SU-DHL-6 (cell line): Measurements from ENCODE around the gene TENM4.

Source experiments
- H2AFZ ChIP-seq: fragments of 200-600 bp; sonication (generic); 2 replicates; pipeline ENCODE4 v1.6.1; 2014; ENCODE audit warnings: low read depth, mild to moderate bottlenecking, moderate library complexity, mixed read lengths, antibody characterized with exemption, low read length; ENCODE audit not compliant: severe bottlenecking
- H3F3A ChIP-seq: fragments of 200-600 bp; shearing (Covaris generic); 2 replicates; pipeline ENCODE4 v1.6.0; 2016; ENCODE audit warnings: antibody characterized with exemption, mild to moderate bottlenecking; ENCODE audit not compliant: insufficient read depth
- H3K27ac ChIP-seq: fragments of 200-600 bp; sonication (generic); 2 replicates; pipeline ENCODE4 v1.5.1; 2016; ENCODE audit warnings: low read depth, mild to moderate bottlenecking, low read length, moderate library complexity, mixed read lengths
- H3K27me3 ChIP-seq: fragments of 200-600 bp; sonication (generic), shearing (Covaris generic); 2 replicates; pipeline ENCODE4 v1.6.0; 2014; ENCODE audit warnings: mild to moderate bottlenecking, low read length
- H3K36me3 ChIP-seq: fragments of 200-600 bp; sonication (generic); 2 replicates; pipeline ENCODE4 v1.6.1; 2014; ENCODE audit warnings: mild to moderate bottlenecking, low read length, mixed read lengths
- H3K4me2 ChIP-seq: fragments of 300-600, 200-600 bp; shearing (Covaris generic), sonication (generic); 2 replicates; pipeline ENCODE4 v1.6.0; 2014; ENCODE audit warnings: low read length, low read depth, mild to moderate bottlenecking; ENCODE audit not compliant: poor library complexity, severe bottlenecking
- H3K4me3 ChIP-seq: fragments of 200-600 bp; sonication (generic); 2 replicates; pipeline ENCODE4 v1.5.1; 2014; ENCODE audit warnings: antibody characterized with exemption, low read length, mild to moderate bottlenecking, mixed read lengths; ENCODE audit not compliant: insufficient read depth, poor library complexity, severe bottlenecking
- H3K79me2 ChIP-seq: fragments of 200-600 bp; sonication (generic); 2 replicates; pipeline ENCODE4 v1.6.1; 2014; ENCODE audit warnings: mild to moderate bottlenecking, low read length, moderate library complexity; ENCODE audit not compliant: insufficient read depth
- H3K9ac ChIP-seq: fragments of 200-600 bp; sonication (generic); 2 replicates; pipeline ENCODE4 v1.7.0; 2014; ENCODE audit warnings: mild to moderate bottlenecking, low read length
- H3K9me2 ChIP-seq: fragments of 200-600 bp; sonication (generic); replicated peaks from 2 replicates; pipeline ENCODE4 v1.6.1; 2014; ENCODE audit warnings: low read length; ENCODE audit not compliant: insufficient read depth
- H3K9me3 ChIP-seq: fragments of 200-600 bp; sonication (generic); 2 replicates; pipeline ENCODE4 v1.6.1; 2014; ENCODE audit warnings: low read length, mixed read lengths; ENCODE audit not compliant: insufficient read depth
- H4K20me1 ChIP-seq: fragments of 200-600 bp; sonication (generic); 2 replicates; pipeline ENCODE4 v1.6.1; 2014; ENCODE audit warnings: low read depth, mild to moderate bottlenecking, antibody characterized with exemption, low read length, moderate library complexity, mixed read lengths
- EZH2phosphoT487 ChIP-seq: fragments of 200-600 bp; sonication (generic), shearing (Covaris generic); conservative IDR thresholded peaks from 2 replicates; pipeline ENCODE4 v1.6.1; 2018; ENCODE audit warnings: mild to moderate bottlenecking, antibody characterized with exemption, low read length, moderate library complexity, mixed read lengths
- TF ChIP-seq, protein P1 (sequence below): fragments of 200-600 bp; sonication (generic); IDR thresholded peaks from one replicate; pipeline ENCODE4 v1.5.1; 2017; ENCODE audit warnings: antibody characterized with exemption, mild to moderate bottlenecking, low read length, moderate library complexity; ENCODE audit not compliant: insufficient read depth, poor library complexity, severe bottlenecking

TENM4 gene

DNA sequence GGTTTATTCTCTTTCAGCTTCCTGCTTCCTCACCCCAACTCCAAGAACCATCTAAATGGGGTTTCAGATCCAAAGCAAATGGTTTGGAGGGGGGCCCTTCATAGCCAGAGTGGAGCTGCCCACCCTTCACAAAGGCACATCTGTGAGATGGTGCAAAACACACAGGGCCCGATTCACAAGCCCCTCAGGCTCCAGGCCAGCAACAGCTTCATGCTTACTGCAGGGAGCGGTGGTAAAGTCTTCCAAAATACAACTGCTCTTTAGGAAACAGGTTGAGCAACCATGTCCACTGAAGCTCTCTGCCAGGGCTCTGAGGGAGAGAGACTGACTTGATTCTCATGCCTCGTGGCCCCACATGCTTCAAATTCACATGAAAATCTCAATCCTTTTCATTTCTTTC lies 653.1 kb downstream of the TENM4 start:
- H2AFZ ChIP-seq: no peak overlapping the region
- TF ChIP-seq, protein P1, sequence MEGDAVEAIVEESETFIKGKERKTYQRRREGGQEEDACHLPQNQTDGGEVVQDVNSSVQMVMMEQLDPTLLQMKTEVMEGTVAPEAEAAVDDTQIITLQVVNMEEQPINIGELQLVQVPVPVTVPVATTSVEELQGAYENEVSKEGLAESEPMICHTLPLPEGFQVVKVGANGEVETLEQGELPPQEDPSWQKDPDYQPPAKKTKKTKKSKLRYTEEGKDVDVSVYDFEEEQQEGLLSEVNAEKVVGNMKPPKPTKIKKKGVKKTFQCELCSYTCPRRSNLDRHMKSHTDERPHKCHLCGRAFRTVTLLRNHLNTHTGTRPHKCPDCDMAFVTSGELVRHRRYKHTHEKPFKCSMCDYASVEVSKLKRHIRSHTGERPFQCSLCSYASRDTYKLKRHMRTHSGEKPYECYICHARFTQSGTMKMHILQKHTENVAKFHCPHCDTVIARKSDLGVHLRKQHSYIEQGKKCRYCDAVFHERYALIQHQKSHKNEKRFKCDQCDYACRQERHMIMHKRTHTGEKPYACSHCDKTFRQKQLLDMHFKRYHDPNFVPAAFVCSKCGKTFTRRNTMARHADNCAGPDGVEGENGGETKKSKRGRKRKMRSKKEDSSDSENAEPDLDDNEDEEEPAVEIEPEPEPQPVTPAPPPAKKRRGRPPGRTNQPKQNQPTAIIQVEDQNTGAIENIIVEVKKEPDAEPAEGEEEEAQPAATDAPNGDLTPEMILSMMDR: no peak
- TF ChIP-seq EZH2phosphoT487: no peak
- H3K9ac ChIP-seq: no peak overlapping the region

DNA sequence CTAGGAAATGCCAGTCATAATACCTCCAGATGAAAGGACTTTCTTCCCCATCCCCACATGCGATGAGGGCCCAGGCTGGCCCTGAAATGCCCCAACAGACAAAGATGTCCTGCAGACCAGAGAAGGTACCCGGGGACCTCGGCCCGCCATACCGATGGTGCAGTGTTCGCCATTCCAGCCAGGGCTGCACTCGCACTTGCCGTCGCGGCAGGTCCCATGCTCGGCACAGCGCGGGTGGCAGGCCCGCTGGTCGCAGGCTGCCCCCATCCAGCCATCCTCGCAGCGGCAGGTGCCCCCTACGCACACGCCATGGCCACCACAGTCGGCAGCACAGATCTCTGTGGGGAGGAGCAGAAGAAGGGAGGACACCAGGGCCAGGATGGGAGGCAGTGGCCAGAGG lies 654.1 kb downstream of the TENM4 start:
- Histone ChIP-seq H2AFZ (no peak overlapping the region), H3K36me3 (no peaks in the 10 kb centered on the region), H3K27ac (no peak overlapping the region), H3K4me2 (no peak overlapping the region), H4K20me1 (no peaks in the 10 kb centered on the region), H3K27me3 (no peaks in the 10 kb centered on the region), H3F3A (no peaks in the 10 kb centered on the region), H3K9me3 (no peaks in the 10 kb centered on the region), H3K9me2 (no peaks in the 10 kb centered on the region), H3K79me2 (no peaks in the 10 kb centered on the region), H3K9ac (no peak overlapping the region), H3K4me3 (no peak overlapping the region)
- TF ChIP-seq, protein P1: no peak

More for the DNA sequence above, 653.1 kb downstream of the TENM4 start:
- Histone ChIP-seq H3K27ac (no peak overlapping the region), H3K4me3 (no peak overlapping the region), H3F3A (no peaks in the 10 kb centered on the region), H3K79me2 (no peaks in the 10 kb centered on the region), H3K27me3 (no peaks in the 10 kb centered on the region), H3K9me3 (no peaks in the 10 kb centered on the region), H4K20me1 (no peaks in the 10 kb centered on the region), H3K4me2 (no peak overlapping the region), H3K36me3 (no peaks in the 10 kb centered on the region), H3K9me2 (no peaks in the 10 kb centered on the region)

DNA sequence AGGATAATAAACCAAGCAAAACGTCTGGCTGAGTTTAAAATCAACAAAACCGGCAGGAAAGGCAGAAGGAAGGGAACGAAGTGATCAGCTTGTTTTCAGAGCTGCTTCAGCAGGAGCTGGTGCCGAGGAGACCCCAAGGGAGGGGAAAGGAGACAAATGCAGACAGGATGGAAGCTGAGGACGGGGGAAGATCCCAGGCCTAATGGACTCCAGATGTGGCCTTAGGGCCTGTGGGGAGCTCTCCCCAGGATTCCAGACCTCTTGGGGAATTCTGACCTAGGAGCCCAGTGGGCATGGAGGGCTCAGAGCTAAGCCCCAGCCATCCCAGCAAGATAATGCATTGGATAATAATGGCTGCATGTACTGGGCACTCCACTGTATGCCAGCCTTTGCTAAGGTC lies 654.7 kb downstream of the TENM4 start:
- TF ChIP-seq, protein P1: no peak
- H3K27me3 ChIP-seq: no peaks in the 10 kb centered on the region
- no peaks in the 10 kb centered on the region for H3K36me3 ChIP-seq
- H3K9ac ChIP-seq: no peak overlapping the region
- no peaks in the 10 kb centered on the region for H3F3A ChIP-seq
- no peak overlapping the region for H2AFZ ChIP-seq
- H3K9me2 ChIP-seq: no peaks in the 10 kb centered on the region
- H3K27ac ChIP-seq: no peak overlapping the region
- no peaks in the 10 kb centered on the region for H4K20me1 ChIP-seq
- no peaks in the 10 kb centered on the region for H3K9me3 ChIP-seq
- H3K79me2 ChIP-seq: no peaks in the 10 kb centered on the region
- no peak overlapping the region for H3K4me2 ChIP-seq
- H3K4me3 ChIP-seq: no peak overlapping the region
